AG04450 (cell line): ENCODE data around the gene SLC37A3. TPM values are rescaled to one million over a fixed set of nuclear protein-coding genes. Genes with fewer than 3 reads are reported as not detected.
"Not testable (repeated sequence)": the region's sequence is repeated elsewhere in the genome, so short reads cannot be mapped to it uniquely, and the experiment has no call there.

Experiments
- CTCF ChIA-PET: fragments of 300-600, 350-600 bp; formaldehyde crosslinking; extraction: SDS; loops from one replicate; lab custom pipeline; 2022; ENCODE audit warnings: antibody characterized with exemption, inconsistent platforms; lab: Charles Lee
- POLR2A ChIA-PET: fragments of 350-600 bp; formaldehyde crosslinking; extraction: SDS; loops from one replicate; lab custom pipeline; 2021; ENCODE audit warnings: antibody characterized with exemption, inconsistent platforms; lab: Yijun Ruan, JAX
- DNase-seq: peaks from one replicate; pipeline ENCODE4 v3.0.0-alpha.2; 2011; ENCODE audit warnings: low read depth, low spot score
- H3K27ac ChIP-seq: one replicate; pipeline ENCODE4 v1.5.1; 2012; ENCODE audit warnings: low read depth, low read length, control low read depth
- H3K27me3 ChIP-seq: one replicate; pipeline ENCODE4 v1.6.0; 2012; ENCODE audit warnings: low read length; ENCODE audit not compliant: control insufficient read depth, insufficient read depth
- H3K4me3 ChIP-seq: 2 replicates; pipeline ENCODE4 v1.5.1; 2011; ENCODE audit warnings: mild to moderate bottlenecking, low read depth, low read length, control low read depth
- H3K9me3 ChIP-seq: 2 replicates; pipeline ENCODE4 v1.5.1; 2012; ENCODE audit warnings: low read length; ENCODE audit not compliant: control insufficient read depth, insufficient read depth
- polyA plus RNA-seq: library from polyadenylated mRNA; depleted of rRNA; stranded (reverse); fragments of >200 nt; gene quantifications from 2 replicates; pipeline ENCODE4 v1.2.3, GENCODE V29; 2011
- TF ChIP-seq, protein P1 (sequence below): IDR thresholded peaks from 2 replicates; pipeline ENCODE4 v1.5.1; 2011; ENCODE audit warnings: low read depth, low read length, control low read depth, inconsistent platforms

SLC37A3 gene
- polyA plus RNA-seq, 1 experiment: 61.7 TPM

DNA sequence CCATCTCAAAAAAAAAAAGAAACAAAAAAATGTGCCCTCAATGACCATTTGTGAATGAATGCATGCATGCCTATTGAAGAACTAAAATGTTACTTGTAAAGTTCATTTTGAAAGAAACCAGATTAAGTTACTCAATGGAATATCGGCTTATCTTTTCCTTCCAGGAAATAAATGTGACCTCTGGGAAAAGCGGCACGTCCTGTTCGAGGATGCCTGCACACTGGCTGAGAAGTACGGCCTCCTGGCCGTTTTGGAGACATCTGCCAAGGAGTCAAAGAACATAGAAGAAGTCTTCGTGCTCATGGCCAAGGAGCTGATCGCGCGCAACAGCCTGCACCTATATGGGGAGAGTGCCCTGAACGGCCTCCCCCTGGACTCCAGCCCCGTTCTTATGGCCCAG is 27.4 kb upstream of the SLC37A3 start:
- TF ChIP-seq, protein P1, sequence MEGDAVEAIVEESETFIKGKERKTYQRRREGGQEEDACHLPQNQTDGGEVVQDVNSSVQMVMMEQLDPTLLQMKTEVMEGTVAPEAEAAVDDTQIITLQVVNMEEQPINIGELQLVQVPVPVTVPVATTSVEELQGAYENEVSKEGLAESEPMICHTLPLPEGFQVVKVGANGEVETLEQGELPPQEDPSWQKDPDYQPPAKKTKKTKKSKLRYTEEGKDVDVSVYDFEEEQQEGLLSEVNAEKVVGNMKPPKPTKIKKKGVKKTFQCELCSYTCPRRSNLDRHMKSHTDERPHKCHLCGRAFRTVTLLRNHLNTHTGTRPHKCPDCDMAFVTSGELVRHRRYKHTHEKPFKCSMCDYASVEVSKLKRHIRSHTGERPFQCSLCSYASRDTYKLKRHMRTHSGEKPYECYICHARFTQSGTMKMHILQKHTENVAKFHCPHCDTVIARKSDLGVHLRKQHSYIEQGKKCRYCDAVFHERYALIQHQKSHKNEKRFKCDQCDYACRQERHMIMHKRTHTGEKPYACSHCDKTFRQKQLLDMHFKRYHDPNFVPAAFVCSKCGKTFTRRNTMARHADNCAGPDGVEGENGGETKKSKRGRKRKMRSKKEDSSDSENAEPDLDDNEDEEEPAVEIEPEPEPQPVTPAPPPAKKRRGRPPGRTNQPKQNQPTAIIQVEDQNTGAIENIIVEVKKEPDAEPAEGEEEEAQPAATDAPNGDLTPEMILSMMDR: no peak
- no peak for DNase-seq
- ChIA-PET POLR2A (no interaction called here), CTCF (no interaction called here)
- Histone ChIP-seq H3K4me3 (no peak overlapping the region), H3K9me3 (no peaks in the 10 kb centered on the region), H3K27me3 (peaks cover 15% of the 10 kb centered on the region), H3K27ac (no peak overlapping the region)

DNA sequence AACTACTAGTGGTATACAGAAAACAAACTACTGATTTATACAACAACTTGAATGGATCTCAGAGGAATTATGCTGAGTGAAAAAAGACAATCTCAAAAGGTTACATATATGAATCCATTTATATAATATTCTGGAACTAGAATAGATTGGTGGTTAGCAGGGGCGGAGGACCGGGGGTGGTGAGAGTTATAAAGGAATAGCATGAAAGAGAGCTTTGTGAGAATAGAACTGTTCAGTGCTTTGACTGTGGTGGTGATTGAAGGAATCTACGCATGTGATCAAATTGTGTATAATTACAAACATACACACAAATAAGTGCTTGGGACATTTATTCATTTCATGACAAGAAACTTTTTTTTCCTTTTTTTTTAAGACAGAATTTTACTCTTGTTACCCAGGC is 25.2 kb upstream of the SLC37A3 start:
- DNase-seq: no peak
- TF ChIP-seq, protein P1: no peak
- ChIA-PET POLR2A (no interaction called here), CTCF (no interaction called here)
- Histone ChIP-seq H3K4me3 (no peak overlapping the region), H3K27ac (no peak overlapping the region), H3K9me3 (no peaks in the 10 kb centered on the region), H3K27me3 (peaks cover 17% of the 10 kb centered on the region)

DNA sequence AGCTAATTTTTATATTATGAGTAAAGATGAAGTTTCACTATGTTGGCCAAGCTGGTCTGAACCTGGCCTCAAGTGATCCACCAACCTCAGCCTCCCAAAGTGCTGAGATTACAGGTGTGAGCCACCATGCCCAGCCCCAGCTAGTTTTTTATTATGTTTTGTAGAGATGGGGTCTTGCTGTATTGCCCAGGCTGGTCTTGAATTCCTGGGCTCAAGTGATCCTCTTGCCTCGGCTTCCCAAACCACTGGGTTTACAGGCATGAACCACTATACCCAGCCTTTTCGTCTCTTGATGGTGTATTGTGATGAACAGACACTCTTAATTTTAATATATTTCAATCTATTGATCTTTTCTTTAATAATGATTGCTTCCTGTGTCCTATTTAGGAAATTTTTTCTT is 23.2 kb upstream of the SLC37A3 start:
- no peak overlapping the region for H3K27ac ChIP-seq
- H3K9me3 ChIP-seq: no peaks in the 10 kb centered on the region
- TF ChIP-seq, protein P1: no peak
- DNase-seq: no peak
- no peak overlapping the region for H3K4me3 ChIP-seq
- CTCF ChIA-PET: no interaction called here
- POLR2A ChIA-PET: no interaction called here
- H3K27me3 ChIP-seq: peaks cover 16% of the 10 kb centered on the region

DNA sequence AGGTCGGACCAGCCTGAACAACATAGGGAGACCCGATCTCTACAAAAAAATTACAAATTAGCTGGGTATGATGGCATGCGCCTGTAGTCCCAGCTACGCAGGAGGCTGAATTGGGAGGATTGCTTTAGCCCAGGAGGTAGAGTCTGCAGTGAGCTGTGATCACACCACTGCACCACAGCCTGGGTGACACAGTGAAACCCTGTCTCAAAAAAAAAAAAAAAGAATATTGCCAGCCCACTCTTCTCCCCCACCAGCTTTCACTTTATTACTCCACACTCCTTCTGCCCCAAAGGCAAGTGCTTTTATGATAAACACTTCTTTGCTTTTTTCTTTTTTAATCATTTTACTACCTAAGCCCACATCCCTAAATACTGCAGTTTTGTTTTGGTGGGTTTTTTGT is 20.3 kb upstream of the SLC37A3 start:
- CTCF ChIA-PET: interaction anchor here (0.6 to 0.7 kb wide), 2 partner anchors 21 to 1532 kb away, joined by 4 to 6 read pairs; no protein-coding TSS in a partner anchor
- H3K27ac ChIP-seq: no peak overlapping the region

DNA sequence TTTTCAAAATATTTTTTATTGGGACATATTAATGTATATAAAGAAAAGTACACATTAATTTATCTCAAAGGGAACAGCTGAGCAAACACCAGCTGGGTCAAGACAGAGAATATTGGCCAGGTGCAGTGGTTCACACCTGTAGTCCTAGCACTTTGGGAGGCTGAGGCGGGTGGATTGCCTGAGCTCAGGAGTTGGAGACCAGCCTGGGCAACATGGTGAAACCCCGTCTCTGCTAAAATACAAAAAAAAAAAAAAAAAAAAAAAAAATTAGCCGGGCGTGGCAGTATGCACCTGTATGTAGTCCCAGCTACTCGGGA is 19.8 kb upstream of the SLC37A3 start:
- H3K27ac ChIP-seq, H3K4me3 ChIP-seq, H3K9me3 ChIP-seq, DNase-seq, POLR2A ChIA-PET: not testable (repeated sequence)
- CTCF ChIA-PET: interaction anchor here (0.6 to 0.8 kb wide), 3 partner anchors 22 to 1531 kb away, joined by 4 to 6 read pairs (median 5); no protein-coding TSS in a partner anchor
- H3K27me3 ChIP-seq: peaks cover 12% of the 10 kb centered on the region

More for the DNA sequence above, 20.3 kb upstream of the SLC37A3 start:
- no peak for DNase-seq
- Histone ChIP-seq H3K4me3 (no peak overlapping the region), H3K9me3 (no peaks in the 10 kb centered on the region), H3K27me3 (peaks cover 12% of the 10 kb centered on the region)
- POLR2A ChIA-PET: no interaction called here
- TF ChIP-seq, protein P1: no peak
